ENCODE measurements around the gene TSHR.

- TF ChIP-seq, protein P1, sequence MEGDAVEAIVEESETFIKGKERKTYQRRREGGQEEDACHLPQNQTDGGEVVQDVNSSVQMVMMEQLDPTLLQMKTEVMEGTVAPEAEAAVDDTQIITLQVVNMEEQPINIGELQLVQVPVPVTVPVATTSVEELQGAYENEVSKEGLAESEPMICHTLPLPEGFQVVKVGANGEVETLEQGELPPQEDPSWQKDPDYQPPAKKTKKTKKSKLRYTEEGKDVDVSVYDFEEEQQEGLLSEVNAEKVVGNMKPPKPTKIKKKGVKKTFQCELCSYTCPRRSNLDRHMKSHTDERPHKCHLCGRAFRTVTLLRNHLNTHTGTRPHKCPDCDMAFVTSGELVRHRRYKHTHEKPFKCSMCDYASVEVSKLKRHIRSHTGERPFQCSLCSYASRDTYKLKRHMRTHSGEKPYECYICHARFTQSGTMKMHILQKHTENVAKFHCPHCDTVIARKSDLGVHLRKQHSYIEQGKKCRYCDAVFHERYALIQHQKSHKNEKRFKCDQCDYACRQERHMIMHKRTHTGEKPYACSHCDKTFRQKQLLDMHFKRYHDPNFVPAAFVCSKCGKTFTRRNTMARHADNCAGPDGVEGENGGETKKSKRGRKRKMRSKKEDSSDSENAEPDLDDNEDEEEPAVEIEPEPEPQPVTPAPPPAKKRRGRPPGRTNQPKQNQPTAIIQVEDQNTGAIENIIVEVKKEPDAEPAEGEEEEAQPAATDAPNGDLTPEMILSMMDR (IDR thresholded peaks at IDR 0.05; ENCODE audit: poor library complexity): no peak
- TF ChIP-seq EZH2 (IDR thresholded peaks at IDR 0.05; ENCODE audit: borderline replicate concordance) (no peak), EZH2phosphoT487 (IDR thresholded peaks at IDR 0.05; ENCODE audit: low read depth, severe bottlenecking, unreplicated experiment) (no peak)
Observed at GRCh38 chr14:80948291-80948690, 7.1 kb upstream of the TSHR start.
